Uterus (tissue), 2 donors: Measurements from ENCODE around the gene LST1.

ENCODE experiments used
- CTCF ChIP-seq, 4 experiments: fragments of 200-600 bp in 2 of 4; fragments of 450-650 bp in 2 of 4; sonication (generic) in 2 of 4; IDR thresholded peaks; one replicate each; pipeline ENCODE4 v1.5.1; 2016 to 2019; ENCODE audit warnings: antibody characterized with exemption in 4 of 4, mild to moderate bottlenecking in 2 of 4, moderate library complexity in 1 of 4
- POLR2A ChIP-seq, 2 donors: fragments of 450-650 bp; IDR thresholded peaks; one replicate each; pipeline ENCODE4 v1.6.1; 2016; ENCODE audit warnings: antibody characterized with exemption in 2 of 2, mild to moderate bottlenecking in 1 of 2, moderate library complexity in 1 of 2

- TF ChIP-seq POLR2A (IDR thresholded peaks at IDR 0.05): no peak
- TF ChIP-seq CTCF (IDR thresholded peaks at IDR 0.05): no peak
Measured at GRCh38 chr6:31538805-31539400, 47.2 kb upstream of the LST1 start.
